ACC112 (cell line): ENCODE measurements around the gene OR14K1.
"Not testable (repeated sequence)": the region's sequence is repeated elsewhere in the genome, so short reads cannot be mapped to it uniquely, and the experiment has no call there.

Experiments used
- H2AFZ ChIP-seq: fragments of 200-600 bp; sonication (generic); one replicate; pipeline ENCODE4 v1.6.0; 2017; ENCODE audit warnings: antibody characterized with exemption, low read length; ENCODE audit not compliant: unreplicated experiment
- H3K27ac ChIP-seq: fragments of 200-600 bp; sonication (generic); 2 replicates; pipeline ENCODE4 v1.5.1; 2014; ENCODE audit warnings: low read depth, mild to moderate bottlenecking, antibody characterized with exemption, low read length, moderate library complexity
- H3K27me3 ChIP-seq: fragments of 200-600 bp; sonication (generic); 2 replicates; pipeline ENCODE4 v1.6.1; 2014; ENCODE audit warnings: mild to moderate bottlenecking, antibody characterized with exemption, low read length, moderate library complexity, mixed read lengths; ENCODE audit not compliant: insufficient read depth
- H3K36me3 ChIP-seq: fragments of 200-600 bp; sonication (generic); 2 replicates; pipeline ENCODE4 v1.6.1; 2016; ENCODE audit warnings: mild to moderate bottlenecking, antibody characterized with exemption, low read length, moderate library complexity, mixed read lengths; ENCODE audit not compliant: insufficient read depth
- H3K4me1 ChIP-seq: fragments of 200-600 bp; sonication (generic); one replicate; pipeline ENCODE4 v1.6.1; 2016; ENCODE audit warnings: low read length, mixed read lengths; ENCODE audit not compliant: insufficient read depth, unreplicated experiment, control insufficient read depth
- H3K4me3 ChIP-seq: fragments of 200-600 bp; sonication (generic); 2 replicates; pipeline ENCODE4 v1.5.1; 2014; ENCODE audit warnings: mild to moderate bottlenecking, low read depth, low read length
- H3K79me2 ChIP-seq: fragments of 200-600 bp; sonication (generic); one replicate; pipeline ENCODE4 v1.6.0; 2016; ENCODE audit warnings: low read length; ENCODE audit not compliant: control insufficient read depth, unreplicated experiment, insufficient read depth

Gene OR14K1, protein sequence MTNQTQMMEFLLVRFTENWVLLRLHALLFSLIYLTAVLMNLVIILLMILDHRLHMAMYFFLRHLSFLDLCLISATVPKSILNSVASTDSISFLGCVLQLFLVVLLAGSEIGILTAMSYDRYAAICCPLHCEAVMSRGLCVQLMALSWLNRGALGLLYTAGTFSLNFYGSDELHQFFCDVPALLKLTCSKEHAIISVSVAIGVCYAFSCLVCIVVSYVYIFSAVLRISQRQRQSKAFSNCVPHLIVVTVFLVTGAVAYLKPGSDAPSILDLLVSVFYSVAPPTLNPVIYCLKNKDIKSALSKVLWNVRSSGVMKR

DNA sequence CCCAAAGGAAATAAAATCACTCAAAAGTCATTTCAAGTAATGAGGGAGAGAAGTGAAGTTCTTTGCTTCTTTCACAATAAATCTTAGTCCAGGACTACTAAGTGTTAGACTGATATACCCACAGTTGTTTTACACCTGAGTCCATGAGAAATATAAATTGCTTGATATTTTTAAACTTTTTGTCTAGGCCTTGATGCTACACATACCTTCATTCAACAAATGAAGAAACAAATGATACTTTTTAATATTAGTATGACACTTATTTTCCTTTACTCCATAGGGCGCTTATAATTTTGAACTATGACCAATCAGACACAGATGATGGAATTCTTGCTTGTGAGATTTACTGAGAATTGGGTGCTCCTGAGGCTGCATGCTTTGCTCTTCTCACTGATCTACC, at the start of gene OR14K1:
Gene OR14K1, plus strand, starts transcription at position 301 of the 400 bp plus-strand sequence. Its CDS starts 0 bp downstream, at position 301.
- Histone ChIP-seq H3K4me1 (no peaks in the 10 kb centered on the region), H3K79me2 (no peaks in the 10 kb centered on the region), H3K27ac (no peak within 1 kb of the TSS), H3K27me3 (no peaks in the 10 kb centered on the region), H2AFZ (no peak within 1 kb of the TSS), H3K36me3 (no peaks in the 10 kb centered on the region), H3K4me3 (no peak within 1 kb of the TSS)

DNA sequence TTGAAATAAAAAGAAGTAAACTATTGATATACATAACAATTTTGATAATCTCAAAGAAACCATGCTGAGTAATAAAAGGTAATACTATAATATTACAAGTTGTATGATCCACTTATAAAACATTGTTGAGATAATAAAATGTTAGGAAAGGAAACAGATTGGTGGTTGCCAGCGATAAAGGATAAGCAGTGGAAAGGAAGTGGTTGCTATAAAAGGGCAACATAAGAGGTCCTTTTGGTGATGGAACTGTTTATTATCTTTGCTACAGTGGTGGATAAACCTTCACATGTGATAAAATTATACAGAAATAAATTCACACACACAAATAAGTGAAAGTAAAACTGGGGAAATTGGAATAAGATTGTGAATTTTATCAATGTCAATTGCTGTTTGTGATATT, 37.1 kb upstream of the OR14K1 start:
- H3K4me3 ChIP-seq: no peak overlapping the region

DNA sequence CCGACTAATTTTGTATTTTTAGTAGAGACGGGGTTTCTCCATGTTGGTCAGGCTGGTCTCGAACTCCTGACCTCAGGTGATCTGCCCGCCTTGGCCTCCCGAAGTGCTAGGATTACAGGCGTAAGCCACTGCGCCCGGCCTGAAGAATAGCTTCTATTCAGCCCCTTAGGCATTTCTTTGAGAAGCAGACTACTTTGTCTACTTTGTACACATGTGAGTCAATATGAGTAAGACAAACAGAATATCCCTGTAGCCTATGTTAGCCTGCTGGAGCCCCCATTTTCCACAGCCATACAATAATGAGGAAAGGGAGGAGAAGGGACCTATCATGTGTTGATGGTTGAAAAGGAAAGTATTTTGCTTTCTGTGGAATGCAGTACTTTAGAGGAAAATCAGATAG, 27.7 kb upstream of the OR14K1 start:
- H3K27ac ChIP-seq, H3K4me3 ChIP-seq: not testable (repeated sequence)

More for the DNA sequence above, 37.1 kb upstream of the OR14K1 start:
- H3K27ac ChIP-seq: no peak overlapping the region
- H3K4me1 ChIP-seq: no peaks in the 10 kb centered on the region
- H3K36me3 ChIP-seq: no peaks in the 10 kb centered on the region
- no peaks in the 10 kb centered on the region for H3K79me2 ChIP-seq
- no peak overlapping the region for H2AFZ ChIP-seq
- no peaks in the 10 kb centered on the region for H3K27me3 ChIP-seq

DNA sequence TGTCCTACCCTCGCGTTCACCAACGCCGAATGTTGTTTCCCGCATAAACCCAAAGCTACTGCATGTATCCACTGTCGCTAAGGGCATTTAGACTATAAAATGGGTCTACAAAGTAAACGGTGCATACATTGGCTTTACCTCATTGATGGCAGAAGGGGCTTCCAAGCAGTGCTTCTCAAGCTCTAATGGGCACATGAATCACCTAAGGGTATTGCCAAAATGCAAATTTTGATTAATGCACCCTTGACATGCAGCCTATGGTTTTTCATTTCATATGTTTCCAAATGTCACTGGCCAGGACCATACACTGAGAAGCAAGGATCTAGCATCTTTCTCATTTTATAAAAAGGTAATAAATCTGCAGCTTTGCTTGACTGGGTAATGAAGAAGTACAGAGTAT, 24.7 kb upstream of the OR14K1 start:
- H3K79me2 ChIP-seq: no peaks in the 10 kb centered on the region
- H3K27me3 ChIP-seq: no peaks in the 10 kb centered on the region
- H3K36me3 ChIP-seq: no peaks in the 10 kb centered on the region
- no peak overlapping the region for H2AFZ ChIP-seq
- no peak overlapping the region for H3K4me3 ChIP-seq
- H3K27ac ChIP-seq: no peak overlapping the region
- H3K4me1 ChIP-seq: no peaks in the 10 kb centered on the region

More for the DNA sequence above, 27.7 kb upstream of the OR14K1 start:
- H3K36me3 ChIP-seq, H3K79me2 ChIP-seq, H3K27me3 ChIP-seq, H3K4me1 ChIP-seq, H2AFZ ChIP-seq: not testable (repeated sequence)

DNA sequence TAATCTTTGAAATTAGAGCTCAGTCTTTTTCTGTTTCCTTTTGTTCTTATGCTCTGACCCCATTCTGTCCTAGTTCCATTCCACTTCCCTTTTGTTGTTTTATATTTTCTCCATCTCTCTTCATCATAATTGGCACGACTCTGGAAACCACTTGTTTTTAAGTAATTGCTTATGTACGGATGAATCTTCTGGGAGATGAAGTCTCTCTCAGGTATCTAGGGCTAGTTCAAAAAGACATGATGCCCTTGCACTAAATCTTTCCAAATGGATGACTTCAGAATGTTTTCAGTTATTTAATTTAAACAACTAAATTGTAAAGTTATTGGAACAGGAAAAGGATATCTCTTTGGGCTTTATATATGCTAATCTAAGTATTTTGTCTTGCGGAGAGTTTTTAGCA, 21.9 kb upstream of the OR14K1 start, which contains the start of gene OR6F1:
Gene OR6F1, minus strand, starts transcription at position 101 of the 400 bp plus-strand sequence. CDS start 3,891 bp downstream, outside the sequence.
- Histone ChIP-seq H3K27me3 (no peaks in the 10 kb centered on the region), H3K27ac (no peak within 1 kb of the TSS), H2AFZ (no peak within 1 kb of the TSS), H3K79me2 (no peaks in the 10 kb centered on the region), H3K4me3 (no peak within 1 kb of the TSS), H3K4me1 (no peaks in the 10 kb centered on the region), H3K36me3 (no peaks in the 10 kb centered on the region)

DNA sequence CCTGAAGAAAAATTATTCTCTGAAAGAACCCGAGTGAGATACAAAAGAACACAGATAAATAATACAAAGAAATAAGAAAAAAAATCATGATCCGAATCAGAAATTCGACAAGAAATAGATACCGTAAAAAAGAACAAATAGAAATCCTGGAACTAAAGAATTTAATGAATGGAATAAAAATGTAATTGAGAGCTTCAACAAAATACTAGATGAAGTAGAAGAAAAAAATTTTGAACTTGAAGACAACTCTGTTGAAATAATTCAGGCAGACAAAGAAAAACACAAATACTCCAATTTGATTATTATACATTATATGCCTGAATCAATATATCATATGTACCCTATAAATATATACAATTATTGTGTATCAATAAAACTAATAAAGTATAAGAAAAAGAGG, 17.2 kb upstream of the OR14K1 start:
- Histone ChIP-seq H3K4me1 (no peaks in the 10 kb centered on the region), H3K36me3 (no peaks in the 10 kb centered on the region), H3K27ac (no peak overlapping the region), H3K79me2 (no peaks in the 10 kb centered on the region), H3K4me3 (no peak overlapping the region), H3K27me3 (no peaks in the 10 kb centered on the region), H2AFZ (no peak overlapping the region)

DNA sequence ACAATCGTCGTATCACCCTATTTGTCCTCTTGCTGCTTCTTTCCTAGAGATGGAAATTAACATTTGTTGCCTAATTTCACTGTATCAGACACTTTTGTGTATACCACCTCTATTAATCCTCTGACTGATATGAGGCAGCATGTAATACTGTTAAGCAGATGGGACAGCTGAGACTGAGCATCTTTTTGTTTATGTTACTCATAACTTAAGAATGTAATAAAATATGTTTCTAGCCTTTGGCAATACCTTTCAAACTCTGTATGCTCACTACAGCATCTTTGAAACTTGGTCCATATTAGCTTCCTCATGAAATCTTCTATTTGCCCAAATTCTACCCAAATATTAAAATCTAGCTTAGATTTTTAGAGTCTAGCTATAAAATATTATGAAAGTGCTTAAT, 2.3 kb downstream of the OR14K1 start:
- no peaks in the 10 kb centered on the region for H3K36me3 ChIP-seq
- no peaks in the 10 kb centered on the region for H3K4me1 ChIP-seq
- no peak overlapping the region for H2AFZ ChIP-seq
- no peaks in the 10 kb centered on the region for H3K27me3 ChIP-seq
- no peak overlapping the region for H3K27ac ChIP-seq
- no peaks in the 10 kb centered on the region for H3K79me2 ChIP-seq
- no peak overlapping the region for H3K4me3 ChIP-seq

DNA sequence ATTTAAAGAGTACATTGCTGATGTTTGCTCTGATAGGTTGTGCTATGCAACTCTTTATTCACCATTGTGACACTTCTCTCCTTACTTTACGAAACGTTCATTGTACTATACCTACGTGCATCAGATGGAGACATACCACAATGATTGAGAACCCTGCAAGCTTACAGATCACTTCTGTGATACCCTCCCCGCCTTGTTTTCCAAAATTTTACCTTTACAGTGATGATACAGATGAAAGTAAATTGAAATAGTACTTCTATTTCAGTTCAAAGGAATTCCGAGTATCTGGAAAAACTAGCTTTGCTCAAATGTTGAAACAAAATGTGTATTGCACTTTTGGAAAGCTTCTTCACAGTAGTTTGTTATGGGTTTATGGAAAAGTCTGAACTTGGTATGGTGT, 3.3 kb downstream of the OR14K1 start:
- H2AFZ ChIP-seq: no peak overlapping the region
- H3K4me1 ChIP-seq: no peaks in the 10 kb centered on the region
- H3K36me3 ChIP-seq: no peaks in the 10 kb centered on the region
- H3K27ac ChIP-seq: no peak overlapping the region
- H3K79me2 ChIP-seq: no peaks in the 10 kb centered on the region
- no peaks in the 10 kb centered on the region for H3K27me3 ChIP-seq
- H3K4me3 ChIP-seq: no peak overlapping the region

DNA sequence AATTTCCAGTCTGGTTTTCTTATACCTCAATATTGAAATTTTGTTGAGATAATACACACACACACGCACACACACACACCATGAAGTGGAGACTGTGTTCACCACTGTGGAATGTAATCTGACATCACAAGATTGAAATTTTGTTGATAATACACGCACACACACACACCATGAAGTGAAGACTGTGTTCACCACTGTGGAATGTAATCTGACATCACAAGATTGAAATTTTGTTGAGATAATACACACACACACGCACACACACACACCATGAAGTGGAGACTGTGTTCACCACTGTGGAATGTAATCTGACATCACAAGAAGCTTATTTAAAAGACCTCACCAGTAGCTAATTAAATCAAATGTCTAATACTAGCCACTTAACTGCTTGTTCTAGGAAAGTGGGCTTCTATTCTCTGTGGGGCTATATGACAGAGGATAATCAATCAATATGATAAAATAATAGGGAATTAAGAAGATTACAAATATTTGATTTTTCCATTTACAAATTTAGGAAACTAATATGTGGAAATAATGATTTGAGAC, 3.9 kb downstream of the OR14K1 start:
- not testable (repeated sequence) for H3K27ac ChIP-seq

DNA sequence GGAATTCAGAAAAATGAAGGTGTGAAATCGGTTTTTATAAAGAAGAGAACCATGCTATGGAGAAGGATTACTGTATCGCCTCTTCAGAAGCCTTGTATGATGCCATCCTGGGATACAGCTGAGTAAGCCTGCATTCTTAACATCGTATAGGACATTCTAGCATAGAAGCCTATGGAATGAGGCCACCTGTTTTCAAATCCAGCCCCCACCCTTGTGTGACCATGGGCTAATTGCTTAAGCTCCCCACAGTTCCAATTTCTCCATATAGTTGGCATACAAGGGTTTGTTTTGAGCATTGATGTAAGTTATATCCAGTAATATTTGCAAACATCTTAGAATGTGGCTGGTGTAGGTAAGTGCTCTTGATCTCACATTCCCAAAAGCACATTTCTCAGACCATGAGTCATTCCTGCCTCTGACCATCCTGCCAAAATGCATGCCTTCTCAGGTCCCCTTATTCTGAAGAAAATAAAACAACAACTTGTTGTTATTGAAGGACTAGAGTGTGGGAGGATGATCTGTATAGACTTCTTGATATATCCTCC, 8.0 kb downstream of the OR14K1 start:
- H3K4me1 ChIP-seq: no peaks in the 10 kb centered on the region
- H3K27ac ChIP-seq: no peak overlapping the region
- H3K27me3 ChIP-seq: no peaks in the 10 kb centered on the region
- H3K36me3 ChIP-seq: no peaks in the 10 kb centered on the region
- H2AFZ ChIP-seq: no peak overlapping the region
- H3K4me3 ChIP-seq: no peak overlapping the region
- H3K79me2 ChIP-seq: no peaks in the 10 kb centered on the region

More for the DNA sequence above, 3.9 kb downstream of the OR14K1 start:
- not testable (repeated sequence) for H3K36me3 ChIP-seq, H3K79me2 ChIP-seq, H3K4me1 ChIP-seq, H3K4me3 ChIP-seq, H2AFZ ChIP-seq, H3K27me3 ChIP-seq

DNA sequence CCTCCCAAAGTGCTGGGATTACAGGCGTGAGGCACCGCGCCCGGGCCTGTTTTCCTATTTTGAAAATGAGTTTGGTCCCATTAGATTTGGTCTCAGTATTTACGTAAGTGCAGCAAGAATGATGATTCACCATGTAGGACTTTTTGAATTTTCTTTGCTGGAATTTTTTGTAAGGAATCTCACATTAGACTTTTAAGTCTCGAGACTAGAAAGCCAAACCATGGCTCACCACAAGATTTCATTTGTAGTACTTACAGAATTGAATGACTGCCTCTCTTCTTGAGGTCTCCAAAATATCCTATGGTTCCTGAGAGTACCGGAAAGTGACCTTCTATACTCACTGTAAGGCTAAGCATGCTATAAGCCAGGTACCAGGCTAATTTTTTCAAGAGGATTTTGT, 9.2 kb downstream of the OR14K1 start:
- no peaks in the 10 kb centered on the region for H3K79me2 ChIP-seq
- H3K4me3 ChIP-seq: no peak overlapping the region
- no peaks in the 10 kb centered on the region for H3K4me1 ChIP-seq
- no peaks in the 10 kb centered on the region for H3K27me3 ChIP-seq
- no peak overlapping the region for H3K27ac ChIP-seq
- H2AFZ ChIP-seq: no peak overlapping the region
- H3K36me3 ChIP-seq: no peaks in the 10 kb centered on the region
